Ovary (tissue), 9 donors: ENCODE results near the gene RBM44. TPM values are rescaled to one million over a fixed set of nuclear protein-coding genes. Genes with fewer than 3 reads are reported as not detected.

ENCODE experiments used
- DNase-seq, 5 donors: peaks; one replicate each; pipeline ENCODE4 v3.0.0-alpha.2; 2019 to 2020
- H3K27ac ChIP-seq, 2 donors: fragments of 200-600 bp; one replicate each; pipeline versions ENCODE4 v1.5.1 to v1.8.0; 2019 to 2022
- H3K27me3 ChIP-seq: fragments of 200-600 bp; one replicate; pipeline ENCODE4 v1.8.0; 2022
- H3K36me3 ChIP-seq: fragments of 200-600 bp; sonication (generic); one replicate; pipeline ENCODE4 v1.5.1; 2019
- H3K4me1 ChIP-seq: one replicate; pipeline ENCODE4 v1.8.1; 2013; ENCODE audit warnings: mild to moderate bottlenecking, moderate library complexity; ENCODE audit not compliant: insufficient read depth
- H3K4me3 ChIP-seq: fragments of 200-600 bp; sonication (generic); one replicate; pipeline ENCODE4 v1.5.1; 2017
- H3K9me3 ChIP-seq, 2 donors: fragments of 200-600 bp in 1 of 2; sonication (generic) in 1 of 2; one replicate each; pipeline versions ENCODE4 v1.5.1 to v1.8.1; 2013 to 2019; ENCODE audit warnings: mild to moderate bottlenecking in 1 of 2, moderate library complexity in 1 of 2
- EP300 ChIP-seq: sonication (generic); formaldehyde crosslinking; IDR thresholded peaks from one replicate; pipeline ENCODE4 v1.6.1; 2017; ENCODE audit warnings: antibody characterized with exemption
- POLR2A ChIP-seq: fragments of 450-650 bp; IDR thresholded peaks from one replicate; pipeline ENCODE4 v1.6.1; 2017; ENCODE audit warnings: antibody characterized with exemption, mild to moderate bottlenecking, moderate library complexity
- WGBS, 3 donors: extraction: QIAGEN DNeasy Blood & Tissue Kit in 1 of 3; methylation state at CpG; one replicate each; pipeline versions ENCODE4 v1.1.5 to v1.1.7; 2013 to 2017; 5-methylcytosine and 5-hydroxymethylcytosine counted together
- intact Hi-C, 4 donors: fragments of 100-400 bp; cut with DNase I; formaldehyde crosslinking; loops; one replicate each; pipeline versions ENCODE4 v1.11.0 to v1.15.1; 2022 to 2023
- polyA plus RNA-seq, 2 donors: library from polyadenylated mRNA; stranded (reverse); fragments of 200-250 nt in 1 of 2; fragments of 350-450 nt in 1 of 2; fragmentation: Illumina TruSeq in 1 of 2; extraction: RNeasy Lipid Tissue Mini Kit (QIAGEN cat#74804) in 1 of 2; gene quantifications; one replicate each; pipeline ENCODE4 v1.2.3, GENCODE V29; 2013 to 2014
- total RNA-seq, 7 donors: library from RNA; depleted of rRNA in 2 of 7; stranded (reverse); fragments of >200 nt in 2 of 7; fragmentation: NEBNext Ultra II Directional in 3 of 7; extraction: Animal tissue kit (Norgen Biotek cat#: 25700) in 3 of 7; gene quantifications; one replicate each; pipeline versions ENCODE4 v1.1.0 to v1.2.4, GENCODE V29; 2016 to 2023
- TF ChIP-seq, protein P1 (sequence below), 3 donors: fragments of 450-650 bp in 2 of 3; fragments of 200-600 bp in 1 of 3; IDR thresholded peaks; one replicate each; pipeline versions ENCODE4 v1.5.1 to v1.8.0; 2016 to 2022; ENCODE audit warnings: antibody characterized with exemption in 3 of 3, mild to moderate bottlenecking in 1 of 3
- donor health status: DM: no; HTN: no; CAD: no; lungs with moderate emphysema.
- donor health status: DM: no; HTN: no; CAD: no.
- donor health status: Bipolar disorder and iron deficiency.
- donor health status: DM: yes; HTN: yes; CAD: no.
- donor health status: DM: no; HTN: no; CAD: no.
- donor health status: DM: yes; HTN: yes; CAD: no.

The RBM44 gene
- total and polyA plus RNA-seq, 9 donors: 0.13 to 0.83 (median 0.33) TPM

DNA sequence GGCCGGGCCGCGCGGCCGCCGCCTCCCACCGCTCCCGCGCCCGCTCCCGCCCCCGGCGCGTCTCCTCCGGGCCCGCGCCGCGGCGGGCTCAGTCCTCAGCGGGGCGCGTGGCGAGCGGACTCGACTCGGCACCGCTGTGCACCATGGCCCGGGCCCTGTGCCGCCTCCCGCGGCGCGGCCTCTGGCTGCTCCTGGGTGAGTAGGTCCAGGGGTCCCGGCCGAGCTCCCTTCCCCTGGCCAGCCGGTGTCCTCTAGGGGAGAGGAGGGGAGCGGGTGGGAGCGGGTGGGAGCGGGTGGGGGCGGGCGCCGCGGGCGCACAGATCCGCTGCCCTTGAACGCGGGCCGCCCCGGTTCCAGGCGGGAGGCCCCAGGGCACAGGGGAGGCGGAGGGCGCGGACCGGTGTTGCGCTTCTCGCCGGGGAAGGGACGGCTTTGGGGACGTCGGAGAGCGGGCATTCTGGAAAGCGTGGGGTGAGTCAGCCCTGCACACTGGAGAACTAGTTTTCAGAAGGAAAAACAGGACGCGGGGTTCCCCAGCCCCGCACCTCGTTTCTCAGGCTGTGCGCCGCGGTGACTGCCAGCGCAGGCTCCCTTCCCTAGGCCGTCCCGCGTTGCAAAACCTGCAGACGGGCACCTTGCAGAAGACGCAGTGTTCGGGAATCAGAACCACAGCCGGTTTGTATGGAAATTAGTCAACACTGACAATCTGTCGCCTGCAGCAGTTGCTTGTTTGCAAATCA lies 61.1 kb downstream of the RBM44 start, which contains the start of gene RAMP1:
Gene RAMP1, plus strand, starts transcription at position 91 of the 740 bp plus-strand sequence. Its CDS starts 53 bp downstream, at position 144.
- Histone ChIP-seq H3K4me3 (peak within 1 kb of the TSS; percentile 85), H3K27ac (peak within 1 kb of the TSS; percentile 49 to 61), H3K27me3 (no peaks in the 10 kb centered on the region), H3K9me3 (no peaks in the 10 kb centered on the region), H3K4me1 (peaks cover 2% of the 10 kb centered on the region), H3K36me3 (no peaks in the 10 kb centered on the region)
- TF ChIP-seq POLR2A (no peak), EP300 (no peak)
- TF ChIP-seq, protein P1, sequence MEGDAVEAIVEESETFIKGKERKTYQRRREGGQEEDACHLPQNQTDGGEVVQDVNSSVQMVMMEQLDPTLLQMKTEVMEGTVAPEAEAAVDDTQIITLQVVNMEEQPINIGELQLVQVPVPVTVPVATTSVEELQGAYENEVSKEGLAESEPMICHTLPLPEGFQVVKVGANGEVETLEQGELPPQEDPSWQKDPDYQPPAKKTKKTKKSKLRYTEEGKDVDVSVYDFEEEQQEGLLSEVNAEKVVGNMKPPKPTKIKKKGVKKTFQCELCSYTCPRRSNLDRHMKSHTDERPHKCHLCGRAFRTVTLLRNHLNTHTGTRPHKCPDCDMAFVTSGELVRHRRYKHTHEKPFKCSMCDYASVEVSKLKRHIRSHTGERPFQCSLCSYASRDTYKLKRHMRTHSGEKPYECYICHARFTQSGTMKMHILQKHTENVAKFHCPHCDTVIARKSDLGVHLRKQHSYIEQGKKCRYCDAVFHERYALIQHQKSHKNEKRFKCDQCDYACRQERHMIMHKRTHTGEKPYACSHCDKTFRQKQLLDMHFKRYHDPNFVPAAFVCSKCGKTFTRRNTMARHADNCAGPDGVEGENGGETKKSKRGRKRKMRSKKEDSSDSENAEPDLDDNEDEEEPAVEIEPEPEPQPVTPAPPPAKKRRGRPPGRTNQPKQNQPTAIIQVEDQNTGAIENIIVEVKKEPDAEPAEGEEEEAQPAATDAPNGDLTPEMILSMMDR (IDR thresholded peaks at IDR 0.05): no peak
- peak in 2 of 5 donors; percentile 50 to 61 for DNase-seq
- 2 to 7% (median 2%) methylated on average over 40 to 79 of the region's 79 CpGs for WGBS, 3 donors
- intact Hi-C loops: loop anchor here (2.0 to 10.0 kb wide), 4 partner anchors 63 to 403 kb away; no protein-coding TSS in a partner anchor

DNA sequence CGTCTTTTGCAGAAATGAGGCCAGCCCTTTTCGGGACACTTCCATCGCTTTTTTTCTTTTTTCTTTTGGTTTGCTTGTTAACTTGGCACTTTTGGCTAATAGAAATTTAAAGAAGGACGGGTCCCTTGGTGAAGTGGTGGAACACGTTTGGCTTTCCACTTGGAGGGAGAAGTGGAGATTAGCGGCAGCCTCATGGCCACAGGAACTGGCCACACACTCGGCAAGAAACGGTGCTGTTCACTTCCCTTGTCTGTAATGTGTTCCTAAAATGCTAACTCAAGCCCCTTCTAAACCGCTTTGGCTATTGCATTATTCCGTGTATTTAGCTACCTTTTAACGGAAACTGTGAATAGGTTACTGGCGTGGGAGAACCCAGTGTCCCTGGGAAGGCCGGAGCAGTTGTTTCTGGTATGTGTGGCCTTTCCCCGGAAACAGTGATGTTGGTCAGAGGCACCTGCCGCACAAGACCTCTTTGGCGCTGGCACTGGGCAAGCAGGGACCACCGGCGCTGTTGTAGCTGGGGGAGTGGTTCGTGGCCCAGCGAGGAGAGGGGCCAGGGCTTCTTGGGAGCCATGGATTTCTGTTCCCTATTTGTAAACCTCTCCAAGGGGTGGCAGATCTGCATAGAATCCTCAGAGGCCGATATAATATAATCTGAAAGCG lies 61.8 kb downstream of the RBM44 start:
- H3K27ac ChIP-seq: peak overlapping the region in 1 of 2 donors; percentile 49
- peaks cover 2% of the 10 kb centered on the region for H3K4me1 ChIP-seq

DNA sequence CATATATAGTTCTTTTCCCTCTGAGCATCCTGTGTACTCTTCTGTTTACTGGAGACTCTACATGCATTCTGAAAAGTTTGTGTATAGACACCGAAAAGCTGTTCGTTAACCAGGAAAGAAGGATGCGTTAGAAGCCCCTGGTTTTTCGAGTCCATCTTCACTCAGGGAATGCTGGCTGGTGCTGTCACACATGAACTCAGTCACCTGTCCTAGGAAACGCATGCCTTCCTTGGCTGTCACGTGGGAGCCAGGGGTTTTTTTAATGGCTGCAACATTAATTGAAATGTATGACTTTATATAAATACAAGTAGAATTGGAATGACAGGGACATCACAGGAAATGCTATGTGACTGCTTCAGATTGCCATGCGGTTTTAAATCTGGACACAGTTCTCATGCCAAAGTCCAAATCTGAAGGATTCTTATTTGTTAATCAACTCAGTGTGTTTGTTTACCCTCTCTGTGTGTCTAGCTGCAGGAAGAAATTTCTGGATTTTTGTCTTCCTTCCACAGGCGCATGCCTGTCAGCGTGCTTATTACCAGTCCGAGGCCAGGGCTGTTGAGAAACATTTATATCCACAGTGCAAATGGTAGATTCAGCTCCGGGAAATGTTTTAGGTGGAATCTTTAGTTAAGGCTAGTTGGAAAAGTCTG lies 63.4 kb downstream of the RBM44 start:
- DNase-seq: no peak
- Histone ChIP-seq H3K36me3 (no peaks in the 10 kb centered on the region), H3K9me3 (no peaks in the 10 kb centered on the region), H3K27me3 (no peaks in the 10 kb centered on the region), H3K4me1 (peaks cover 2% of the 10 kb centered on the region), H3K27ac (no peak overlapping the region), H3K4me3 (no peak overlapping the region)
- intact Hi-C loops: loop anchor here in 2 of 4 donors (5.0 to 10.0 kb wide), 2 partner anchors 60 to 63 kb away; no protein-coding TSS in a partner anchor
- WGBS, 3 donors: 89 to 93% (median 91%) methylated on average over 11 of the region's 11 CpGs
- TF ChIP-seq, protein P1 (IDR thresholded peaks at IDR 0.05): no peak
- TF ChIP-seq POLR2A: no peak

More for the DNA sequence above, 61.8 kb downstream of the RBM44 start:
- Histone ChIP-seq H3K9me3 (no peaks in the 10 kb centered on the region), H3K36me3 (no peaks in the 10 kb centered on the region), H3K4me3 (peak overlapping the region; percentile 85), H3K27me3 (no peaks in the 10 kb centered on the region)
- TF ChIP-seq, protein P1 (IDR thresholded peaks at IDR 0.05): no peak
- TF ChIP-seq POLR2A (no peak), EP300 (no peak)
- intact Hi-C loops: loop anchor here in 2 of 4 donors (5.0 to 10.0 kb wide), 2 partner anchors 62 to 64 kb away; no protein-coding TSS in a partner anchor
- 51 to 61% (median 58%) methylated on average over 22 of the region's 22 CpGs for WGBS, 3 donors
- peak in 1 of 5 donors; percentile 42 for DNase-seq

DNA sequence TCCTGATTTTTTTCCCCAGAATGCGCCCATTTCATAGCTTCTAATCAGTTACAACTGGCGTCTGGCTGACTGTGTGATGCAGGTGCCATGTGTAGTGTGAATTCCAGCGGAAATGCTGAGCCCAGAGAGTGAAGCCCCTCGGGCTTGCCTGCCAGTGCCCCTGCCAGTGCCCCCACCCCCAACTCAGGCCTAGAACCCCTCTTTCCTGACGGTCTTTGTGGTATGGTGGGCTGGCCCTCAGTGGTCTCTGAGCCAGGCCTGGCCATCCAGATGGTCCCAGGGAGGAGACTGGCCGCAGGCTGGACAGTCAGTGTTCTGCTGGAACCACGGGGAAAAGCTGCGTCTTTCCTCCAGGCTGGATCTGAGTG lies 63.9 kb downstream of the RBM44 start:
- Histone ChIP-seq H3K27ac (no peak overlapping the region), H3K27me3 (no peaks in the 10 kb centered on the region), H3K36me3 (no peaks in the 10 kb centered on the region), H3K9me3 (no peaks in the 10 kb centered on the region), H3K4me3 (no peak overlapping the region), H3K4me1 (peaks cover 2% of the 10 kb centered on the region)
- WGBS, 3 donors: 89 to 97% (median 96%) methylated on average over 8 of the region's 8 CpGs
- intact Hi-C loops: loop anchor here in 2 of 4 donors (5.0 to 10.0 kb wide), 2 partner anchors 60 to 62 kb away; no protein-coding TSS in a partner anchor
- no peak for DNase-seq
- no peak for TF ChIP-seq EP300
- TF ChIP-seq, protein P1 (IDR thresholded peaks at IDR 0.05): no peak
- TF ChIP-seq POLR2A: no peak
